IPS-11a (cell line): ENCODE data around the gene TMEM163.
"Not testable (repeated sequence)": the region's sequence is repeated elsewhere in the genome, so short reads cannot be mapped to it uniquely, and the experiment has no call there.

Source experiments
- H3K4me3 ChIP-seq: one replicate; pipeline ENCODE4 v1.5.1; 2013; ENCODE audit warnings: low read depth, low read length, control low read depth

TMEM163 gene

DNA sequence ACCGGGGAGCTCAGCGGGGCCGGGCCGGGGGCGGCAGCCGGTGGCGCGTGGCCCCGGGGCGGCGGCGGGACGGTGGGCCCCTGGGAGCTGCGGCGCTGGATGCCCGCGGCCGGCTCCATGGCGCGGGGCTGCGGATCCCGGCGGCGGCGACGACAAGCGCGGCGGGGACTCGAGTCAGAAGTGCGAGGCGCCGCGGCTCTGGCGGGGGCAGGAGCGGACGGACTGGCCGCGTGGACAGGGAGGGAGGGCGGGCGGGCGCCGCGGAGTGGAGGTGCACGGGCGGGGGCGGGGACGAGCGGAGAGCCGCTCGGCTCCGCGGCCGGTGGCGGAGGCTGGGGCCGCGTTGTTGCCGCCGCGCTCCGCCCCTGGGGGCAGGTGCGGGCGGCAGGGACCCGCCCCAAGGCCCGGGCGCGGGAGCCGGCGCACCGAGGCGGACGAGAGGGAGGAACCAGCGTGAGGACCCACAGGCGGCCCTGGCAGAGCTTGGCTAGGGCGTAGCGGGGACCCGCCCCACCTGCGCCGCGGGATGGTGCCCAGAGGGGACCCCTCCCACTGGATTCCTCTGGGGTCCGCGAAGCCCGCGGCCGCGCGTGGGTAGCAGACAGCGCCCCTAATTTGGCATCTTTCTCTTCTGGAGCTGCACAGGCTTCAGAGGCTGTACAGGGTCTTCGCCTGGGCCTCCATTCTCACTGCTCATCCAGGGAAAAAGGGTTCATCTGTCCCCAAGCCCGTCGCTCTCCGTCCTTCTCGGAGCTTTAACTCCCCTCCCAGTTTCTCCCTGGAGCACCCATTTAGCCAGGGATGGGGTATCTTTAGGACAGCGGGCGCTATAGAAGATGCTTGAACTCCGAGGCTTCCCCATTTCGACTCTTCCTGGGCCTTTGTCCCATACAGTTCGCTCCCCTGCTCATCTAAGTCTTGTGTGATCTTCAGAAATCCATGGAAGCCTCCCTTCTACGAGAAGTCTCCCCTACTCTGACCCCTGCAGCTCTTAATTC lies at the start of gene TMEM163:
TMEM163 (minus strand) TSS at position 184 of the 998 bp plus-strand sequence.
- H3K4me3 ChIP-seq = peak within 1 kb of the TSS; percentile 49

DNA sequence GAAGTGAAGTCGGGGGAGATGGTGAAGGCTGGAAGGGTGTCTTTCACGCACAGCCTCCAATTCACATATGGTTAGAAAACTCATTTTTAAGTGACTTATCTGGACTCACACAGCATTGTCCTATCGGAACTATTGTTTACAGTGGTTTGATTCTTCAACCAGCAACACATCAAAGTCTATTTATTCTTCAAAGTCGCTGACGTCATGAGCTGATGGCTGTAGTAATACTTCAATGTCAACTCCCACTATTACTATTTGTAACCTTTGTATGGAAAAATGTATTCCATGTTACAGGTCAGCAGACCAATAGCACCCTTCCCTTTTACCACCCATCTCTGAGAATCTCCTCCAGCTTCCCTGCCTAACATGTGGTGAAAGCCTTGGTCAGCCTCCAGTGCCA lies 47.8 kb upstream of the TMEM163 start:
- no peak overlapping the region for H3K4me3 ChIP-seq

DNA sequence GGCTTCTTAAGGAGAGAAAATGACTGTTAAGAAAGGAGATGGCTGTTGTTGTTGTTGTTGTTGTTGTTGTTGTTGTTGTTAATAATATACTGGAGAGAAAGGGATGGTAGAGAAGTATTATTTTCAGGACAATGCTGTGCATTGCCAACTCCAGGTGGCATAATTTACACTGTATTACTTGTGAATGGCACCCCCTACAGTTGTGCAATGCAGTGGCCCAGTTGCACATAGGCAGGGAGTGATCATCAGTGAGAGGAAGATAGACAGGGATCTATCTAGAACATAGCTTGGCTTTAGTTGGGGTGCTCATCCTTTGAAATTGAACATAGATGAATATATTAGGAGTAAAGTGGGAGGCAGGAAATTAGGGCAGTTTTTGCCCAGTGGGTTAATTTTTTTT lies 47.2 kb upstream of the TMEM163 start:
- H3K4me3 ChIP-seq = no peak overlapping the region

DNA sequence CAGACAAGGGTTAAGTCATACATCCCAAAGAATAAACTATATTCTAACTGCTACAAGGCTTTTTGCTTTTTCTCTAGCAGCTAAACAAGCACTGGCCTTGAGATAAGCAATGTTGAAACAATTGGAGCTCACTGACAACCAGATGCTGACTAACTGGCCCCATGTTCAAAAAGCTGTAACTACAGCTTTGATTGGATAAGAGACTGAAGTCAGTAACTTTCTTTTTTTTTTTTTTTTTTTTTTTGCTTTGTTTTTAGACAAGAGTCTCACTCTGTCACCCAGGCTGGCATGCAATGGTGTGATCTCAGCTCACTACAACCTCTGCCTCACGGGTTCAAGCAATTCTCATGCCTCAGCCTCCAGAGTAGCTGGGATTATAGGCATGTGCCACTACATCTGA lies 45.4 kb upstream of the TMEM163 start:
- H3K4me3 ChIP-seq = no peak overlapping the region

DNA sequence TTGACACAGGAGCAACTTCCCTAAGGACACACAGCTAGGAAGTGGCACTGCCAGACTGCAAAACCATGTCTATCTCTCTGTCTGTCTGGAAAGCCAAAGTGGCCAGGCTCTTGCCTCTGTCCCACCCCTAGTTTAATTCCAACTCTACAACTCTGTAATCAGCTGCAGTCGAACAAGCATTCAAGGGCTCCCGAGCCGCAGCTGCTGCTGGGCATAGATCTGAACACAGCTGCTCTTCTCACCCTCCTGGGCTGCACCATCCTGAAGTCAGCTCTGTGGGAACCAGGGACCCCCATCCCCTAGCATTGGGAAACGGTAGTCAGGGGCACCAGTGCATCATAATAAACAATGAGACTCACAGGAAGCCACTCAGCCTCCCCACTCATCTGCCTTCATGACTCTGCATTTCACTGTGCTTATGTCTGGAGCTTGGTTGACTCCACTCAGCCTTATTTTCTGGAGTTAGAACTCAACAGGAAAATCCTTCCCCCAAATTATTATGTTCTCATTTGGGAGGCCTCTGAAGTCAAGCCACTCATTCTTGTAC lies 44.4 kb upstream of the TMEM163 start:
- H3K4me3 ChIP-seq = no peak overlapping the region

DNA sequence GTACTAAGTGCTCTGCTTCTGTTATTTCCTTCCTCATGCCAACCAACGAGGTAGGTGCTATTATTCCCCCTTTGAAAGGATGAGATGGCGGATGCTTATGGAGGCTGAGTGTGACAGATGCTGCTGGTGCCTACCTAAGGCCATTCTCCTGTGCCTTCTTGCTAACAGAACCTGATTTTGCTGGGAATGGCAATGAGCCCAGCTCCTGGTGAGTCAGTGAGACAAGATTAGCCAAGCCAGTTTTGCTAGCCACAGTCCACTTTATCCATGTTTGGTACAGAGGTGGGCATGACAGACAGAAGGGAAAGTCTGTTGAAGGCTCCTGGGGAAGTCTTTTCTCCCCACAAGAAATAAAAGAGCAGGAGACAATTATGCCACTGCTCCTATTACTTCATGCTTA lies 43.7 kb upstream of the TMEM163 start:
- H3K4me3 ChIP-seq = no peak overlapping the region

DNA sequence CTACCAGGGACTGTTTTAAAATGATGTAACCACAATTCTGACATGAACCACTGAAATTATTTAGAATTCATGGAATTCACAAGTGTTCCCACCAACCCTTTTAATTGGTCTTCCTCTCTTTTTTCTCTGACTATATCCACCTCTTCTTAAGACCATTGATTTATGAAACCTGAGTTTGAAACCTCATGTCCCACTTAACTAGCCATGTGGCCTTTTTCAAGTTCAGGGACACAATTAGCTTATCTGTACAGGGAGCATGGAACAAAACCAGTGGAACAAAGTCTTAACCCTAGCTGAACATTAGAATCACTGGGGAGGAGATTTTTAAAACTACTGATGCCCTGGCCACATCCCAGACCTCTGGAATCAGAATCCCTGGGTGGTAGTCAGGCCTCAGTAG lies 41.6 kb upstream of the TMEM163 start:
- H3K4me3 ChIP-seq = no peak overlapping the region

DNA sequence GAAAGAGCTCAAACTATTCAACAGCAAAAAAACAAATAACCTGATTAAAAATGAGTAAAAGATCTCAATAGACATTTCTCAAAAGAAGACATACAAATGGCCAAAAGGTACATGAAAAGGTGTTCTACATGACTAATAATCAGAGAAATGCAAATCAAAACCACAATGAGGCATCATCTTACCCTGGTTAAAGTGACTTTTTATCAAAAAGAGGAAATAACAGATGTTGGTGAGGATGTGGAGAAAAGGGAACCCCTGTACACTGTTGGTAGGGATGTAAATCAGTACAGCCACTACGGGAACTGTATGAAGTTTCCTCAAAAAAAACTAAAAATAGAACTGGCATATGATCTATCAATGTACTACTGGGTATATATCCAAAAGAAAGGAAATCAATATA lies 39.8 kb upstream of the TMEM163 start:
- no peak overlapping the region for H3K4me3 ChIP-seq

DNA sequence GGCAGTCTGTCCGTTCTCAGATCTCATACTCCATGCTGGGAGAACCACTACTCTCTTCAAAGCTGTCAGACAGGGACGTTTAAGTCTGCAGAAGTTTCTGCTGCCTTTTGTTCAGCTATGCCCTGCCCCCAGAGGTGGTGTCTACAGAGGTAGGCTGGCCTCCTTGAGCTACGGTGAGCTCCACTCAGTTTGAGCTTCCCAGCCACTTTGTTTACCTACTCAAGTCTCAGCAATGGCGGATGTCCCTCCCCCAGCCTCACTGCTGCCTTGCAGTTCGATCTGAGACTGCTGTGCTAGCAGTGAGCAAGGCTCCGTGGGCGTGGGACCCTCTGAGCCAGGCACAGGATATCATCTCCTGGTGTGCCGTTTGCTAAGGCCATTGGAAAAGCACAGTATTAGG lies 33.2 kb upstream of the TMEM163 start:
- not testable (repeated sequence) for H3K4me3 ChIP-seq

DNA sequence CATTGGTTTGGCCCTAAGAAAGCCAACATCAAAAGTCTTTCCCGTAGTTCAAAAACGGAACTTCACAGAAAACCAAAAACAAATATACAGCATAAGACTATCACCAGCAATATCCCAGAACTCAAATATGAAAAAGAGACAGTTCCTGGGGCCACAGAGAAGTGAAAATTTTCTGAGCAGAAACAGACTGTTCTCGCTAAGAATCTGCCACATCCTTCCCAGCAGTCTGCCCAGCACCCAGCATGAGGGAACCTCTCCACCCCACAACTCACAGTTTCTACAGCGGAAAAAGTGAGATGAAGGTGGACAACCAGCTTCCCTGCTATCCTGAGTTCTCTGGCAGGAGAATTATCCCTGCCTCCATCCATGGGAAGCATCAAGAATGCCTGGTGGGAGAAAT lies 26.7 kb upstream of the TMEM163 start:
- H3K4me3 ChIP-seq = no peak overlapping the region

DNA sequence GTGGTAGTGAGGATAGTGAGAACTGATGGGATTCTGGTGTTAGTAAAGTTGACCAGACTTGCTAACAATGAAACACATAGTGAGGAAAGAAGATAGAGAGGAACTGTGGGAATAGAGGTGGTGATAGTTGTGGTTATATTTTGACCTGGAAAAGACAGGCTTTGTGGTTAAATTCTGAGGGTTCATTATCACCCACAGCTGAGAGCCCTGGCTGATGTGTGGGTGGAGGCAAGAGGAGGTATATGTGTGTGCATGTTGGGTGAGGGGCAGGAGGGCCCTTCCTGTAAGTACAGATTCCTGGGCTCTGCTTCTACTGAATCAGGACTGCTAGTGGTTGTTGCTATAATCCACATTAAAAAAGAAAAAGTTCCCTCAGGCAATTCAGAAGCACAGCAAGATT lies 26.2 kb upstream of the TMEM163 start:
- no peak overlapping the region for H3K4me3 ChIP-seq

DNA sequence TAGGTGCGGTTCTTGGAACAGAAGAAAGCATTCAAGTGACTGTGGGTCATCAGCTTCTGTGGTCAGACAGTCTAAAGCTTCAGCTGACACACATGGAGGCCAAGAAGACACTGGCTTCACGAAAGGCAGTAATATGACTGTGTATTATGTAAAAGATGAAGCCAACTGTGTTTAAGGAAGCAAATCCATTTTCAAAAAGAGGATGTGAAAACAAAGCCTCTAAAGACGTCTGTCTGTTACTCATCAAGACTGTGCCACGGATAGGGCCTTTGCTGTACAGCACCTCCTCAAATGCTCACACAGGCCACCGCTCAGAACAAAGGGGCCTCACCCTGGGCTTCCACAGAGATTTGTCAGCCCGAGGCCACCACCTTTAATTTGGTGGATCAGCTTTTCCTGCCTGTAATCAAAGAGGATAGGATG lies 21.1 kb upstream of the TMEM163 start:
- no peak overlapping the region for H3K4me3 ChIP-seq

DNA sequence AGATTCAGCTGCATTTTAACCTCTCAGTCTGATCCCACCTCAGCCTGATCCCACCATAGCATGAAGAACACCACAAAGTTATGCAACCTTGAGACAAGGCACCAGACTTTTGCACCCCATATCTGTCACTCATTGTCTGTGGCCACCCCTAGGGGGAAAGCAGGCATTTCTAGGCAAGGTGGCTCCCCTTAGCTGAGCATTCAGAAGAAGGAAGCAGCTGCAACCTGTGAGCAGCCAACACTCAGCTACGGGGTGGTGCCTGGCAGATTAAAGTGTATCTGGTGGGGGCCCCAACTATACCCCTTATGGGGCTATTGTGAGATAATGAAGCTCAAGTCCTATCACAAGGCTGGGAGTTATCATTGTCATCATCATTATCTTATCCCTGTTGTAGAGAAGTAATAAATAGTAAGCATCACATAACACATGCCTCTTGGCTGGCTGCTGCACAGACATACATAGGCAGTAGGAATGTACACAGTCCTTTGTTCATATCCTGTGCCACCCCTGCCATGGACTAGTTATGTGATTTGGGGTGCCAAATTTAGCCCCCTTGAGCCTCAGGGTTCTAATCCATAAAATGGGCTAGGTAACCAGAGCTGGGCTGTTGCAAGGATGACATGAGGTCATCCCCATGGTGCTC lies 20.6 kb upstream of the TMEM163 start:
- no peak overlapping the region for H3K4me3 ChIP-seq

DNA sequence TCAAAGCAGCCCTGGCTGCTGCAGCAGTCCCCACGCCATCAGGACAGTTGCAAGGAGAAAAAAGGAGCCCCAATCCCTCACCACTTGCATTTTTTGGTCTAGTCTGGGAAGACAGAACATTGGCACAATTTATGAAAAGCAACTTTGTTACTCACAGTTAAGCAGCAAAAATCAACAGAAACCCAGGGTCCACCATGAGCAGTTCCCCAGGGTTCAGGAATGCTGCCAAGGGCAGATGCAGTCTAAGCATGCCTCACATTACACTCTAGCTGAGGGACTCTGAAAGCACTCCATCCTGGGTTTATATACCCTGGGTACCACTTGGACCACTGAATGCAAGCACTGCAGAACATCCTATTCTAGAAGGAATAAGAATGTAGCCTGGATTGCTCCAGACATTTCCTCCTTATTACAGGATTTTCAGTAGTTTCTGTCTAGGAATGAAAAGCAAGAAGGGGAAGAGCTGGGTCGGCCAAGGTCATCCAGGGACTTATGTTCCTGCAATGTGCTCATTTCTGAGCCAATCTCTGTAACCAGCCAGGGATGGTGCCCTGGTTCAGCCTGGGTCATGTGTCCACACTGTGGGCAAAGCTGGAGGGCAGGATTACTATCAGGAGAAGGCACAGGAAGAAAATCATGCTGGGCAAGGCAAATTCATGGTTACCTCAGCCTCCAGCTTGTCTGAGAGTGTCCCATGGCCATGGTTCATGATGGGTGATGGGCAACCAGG lies 19.5 kb upstream of the TMEM163 start:
- no peak overlapping the region for H3K4me3 ChIP-seq

DNA sequence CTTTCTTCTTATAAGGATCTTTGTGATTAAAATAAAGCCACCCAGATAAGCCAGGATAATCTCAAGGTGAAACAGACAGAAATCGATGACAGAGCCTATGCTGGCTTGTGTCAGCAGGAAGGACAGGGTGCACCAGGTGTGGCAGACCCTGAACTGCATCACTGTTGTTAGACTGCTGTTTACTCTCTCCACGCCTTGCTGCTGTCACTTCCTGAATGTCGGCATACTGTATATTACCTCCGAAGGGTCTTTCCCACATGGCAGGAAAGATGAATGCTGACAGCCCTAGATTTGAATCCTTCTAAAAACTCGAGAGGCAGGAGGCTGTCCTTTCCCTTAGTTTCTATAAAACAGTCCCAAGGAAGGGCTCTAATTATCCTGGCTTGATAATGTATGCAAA lies 18.9 kb upstream of the TMEM163 start:
- no peak overlapping the region for H3K4me3 ChIP-seq

DNA sequence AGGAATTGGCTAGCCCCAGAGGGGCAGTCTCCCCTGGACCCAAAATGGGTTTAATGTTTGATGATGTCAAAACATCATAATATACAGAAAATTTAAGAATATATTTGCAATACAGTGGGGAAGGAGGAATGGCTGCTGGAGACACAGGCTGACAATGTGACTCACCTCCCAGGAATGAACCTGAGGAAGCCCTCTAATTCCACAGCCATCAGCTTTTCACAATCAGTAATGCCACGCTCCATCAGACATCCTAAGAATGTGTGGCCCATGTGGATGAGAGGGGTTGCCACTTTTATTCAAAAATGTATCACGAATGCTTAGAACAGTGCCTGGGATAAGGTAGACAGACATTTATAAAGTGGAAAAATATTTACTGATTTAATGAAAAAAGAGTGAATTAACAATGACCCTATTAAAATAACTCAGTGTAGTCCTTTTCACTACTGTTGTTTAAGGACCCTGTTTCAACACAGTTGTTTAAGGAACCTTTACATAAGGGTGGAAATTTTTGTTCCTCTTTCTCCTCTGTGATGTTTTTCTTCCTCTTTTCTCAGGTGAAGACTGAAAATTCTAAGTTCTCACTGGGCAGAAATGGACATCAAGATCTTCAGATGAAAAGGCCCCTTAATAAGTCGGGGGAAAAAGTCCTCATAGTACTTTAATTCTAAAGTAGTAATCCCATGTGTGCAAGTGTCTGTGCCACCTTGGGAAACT lies 17.5 kb upstream of the TMEM163 start:
- no peak overlapping the region for H3K4me3 ChIP-seq

DNA sequence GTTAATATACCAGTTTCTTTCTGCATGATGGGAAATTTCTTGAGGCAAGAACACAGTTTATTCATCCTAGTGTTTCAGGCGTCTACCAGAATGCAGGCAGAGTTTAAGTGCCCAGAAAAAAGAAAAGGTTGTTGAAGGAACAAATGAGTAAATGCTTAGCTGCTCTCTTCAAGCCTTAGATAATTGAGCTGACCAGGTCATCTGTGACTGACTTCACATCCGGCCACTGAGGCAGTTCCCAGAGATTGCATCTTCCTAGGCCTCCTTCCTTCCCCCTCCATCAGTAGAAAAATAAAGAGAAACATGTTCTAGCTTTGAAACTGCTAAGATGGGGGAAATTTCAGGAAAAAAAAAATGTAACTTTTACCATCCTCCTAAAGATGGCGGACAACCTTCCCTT lies 9.4 kb upstream of the TMEM163 start:
- no peak overlapping the region for H3K4me3 ChIP-seq

DNA sequence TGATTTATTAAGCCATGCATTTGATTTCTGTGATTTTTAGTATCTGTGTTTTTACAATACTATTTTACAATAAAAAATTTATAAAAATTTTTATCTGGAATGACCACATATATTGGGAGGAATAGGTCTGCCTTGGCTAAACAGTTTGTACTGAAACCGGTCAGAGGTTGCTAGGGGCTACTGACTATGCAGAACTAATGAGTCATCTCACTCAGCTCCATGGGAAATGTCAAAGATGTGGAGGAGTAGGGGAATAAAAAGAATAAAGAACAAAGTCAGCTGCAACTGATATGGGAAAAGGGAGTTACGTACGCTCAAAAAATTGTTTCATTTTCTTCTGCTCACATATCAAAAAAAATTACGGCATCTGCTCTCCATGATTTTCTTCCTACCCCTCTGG lies 8.6 kb upstream of the TMEM163 start:
- no peak overlapping the region for H3K4me3 ChIP-seq

DNA sequence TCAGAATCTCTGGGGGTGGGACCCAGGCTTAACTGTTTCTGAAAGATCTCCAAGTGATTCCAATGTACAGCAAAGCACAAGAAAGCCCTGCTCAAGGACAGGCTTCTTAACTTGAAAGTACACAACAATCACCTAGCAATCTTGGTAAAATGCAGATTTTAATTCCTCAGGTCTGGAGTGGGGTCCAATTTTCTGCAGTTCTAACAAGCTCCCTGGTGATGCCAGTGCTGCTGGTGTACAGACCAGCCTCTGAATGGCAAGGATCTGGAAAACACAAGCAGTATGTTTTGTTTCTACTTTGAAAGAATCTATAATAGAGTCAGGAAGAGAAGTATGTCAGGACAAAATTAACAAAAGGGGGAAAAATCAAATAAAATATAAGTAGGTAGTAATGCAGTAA lies 7.8 kb upstream of the TMEM163 start:
- H3K4me3 ChIP-seq = no peak overlapping the region

DNA sequence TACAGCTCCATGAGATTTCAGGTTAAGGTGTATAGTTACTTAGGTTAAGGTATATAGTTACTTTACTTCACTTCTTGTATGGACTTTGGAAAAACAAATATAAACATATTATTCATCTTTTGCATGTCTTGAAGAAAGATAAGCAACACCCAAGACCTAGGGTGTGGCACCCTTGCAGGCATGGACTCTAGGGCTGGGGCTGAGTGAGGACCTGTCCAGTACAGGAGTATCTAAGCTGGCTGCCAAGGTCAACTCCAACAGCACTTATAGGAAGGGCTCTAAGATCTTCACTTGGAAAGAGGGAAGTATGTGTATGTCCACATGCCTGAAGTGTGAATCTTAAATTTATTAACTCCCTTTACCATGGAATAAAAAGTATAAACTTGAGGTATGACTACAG lies 7.1 kb upstream of the TMEM163 start:
- no peak overlapping the region for H3K4me3 ChIP-seq

DNA sequence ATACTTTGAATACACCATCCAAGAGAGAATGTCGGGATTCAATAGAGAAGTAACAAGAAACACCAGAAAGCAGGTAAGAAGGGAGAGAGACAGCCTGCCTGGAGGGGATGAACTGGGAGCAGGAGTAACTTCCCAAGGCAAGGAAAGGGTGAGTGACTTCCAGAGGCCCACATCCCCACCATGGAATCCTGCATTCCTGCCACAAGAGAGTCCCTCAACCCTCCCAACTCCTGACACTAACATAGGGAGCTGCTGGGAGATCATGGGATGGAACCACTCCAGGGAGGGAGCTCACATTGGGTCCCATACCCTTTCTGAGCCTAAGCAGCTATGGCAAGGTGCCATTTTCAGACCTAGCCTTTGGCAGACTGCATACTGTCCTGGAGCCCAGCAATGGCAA lies 5.5 kb upstream of the TMEM163 start:
- no peak overlapping the region for H3K4me3 ChIP-seq
